ENCODE measurements around the gene APBA1. TPM values are rescaled to one million over a fixed set of nuclear protein-coding genes. Genes with fewer than 3 reads are reported as not detected.

The APBA1 gene
- total and polyA plus RNA-seq, 9 of the 15 experiments (the other 6 are each of a cell fraction or from before 2014, with no cell fraction given) = 0.01 to 0.02 TPM; not detected in 7

DNA sequence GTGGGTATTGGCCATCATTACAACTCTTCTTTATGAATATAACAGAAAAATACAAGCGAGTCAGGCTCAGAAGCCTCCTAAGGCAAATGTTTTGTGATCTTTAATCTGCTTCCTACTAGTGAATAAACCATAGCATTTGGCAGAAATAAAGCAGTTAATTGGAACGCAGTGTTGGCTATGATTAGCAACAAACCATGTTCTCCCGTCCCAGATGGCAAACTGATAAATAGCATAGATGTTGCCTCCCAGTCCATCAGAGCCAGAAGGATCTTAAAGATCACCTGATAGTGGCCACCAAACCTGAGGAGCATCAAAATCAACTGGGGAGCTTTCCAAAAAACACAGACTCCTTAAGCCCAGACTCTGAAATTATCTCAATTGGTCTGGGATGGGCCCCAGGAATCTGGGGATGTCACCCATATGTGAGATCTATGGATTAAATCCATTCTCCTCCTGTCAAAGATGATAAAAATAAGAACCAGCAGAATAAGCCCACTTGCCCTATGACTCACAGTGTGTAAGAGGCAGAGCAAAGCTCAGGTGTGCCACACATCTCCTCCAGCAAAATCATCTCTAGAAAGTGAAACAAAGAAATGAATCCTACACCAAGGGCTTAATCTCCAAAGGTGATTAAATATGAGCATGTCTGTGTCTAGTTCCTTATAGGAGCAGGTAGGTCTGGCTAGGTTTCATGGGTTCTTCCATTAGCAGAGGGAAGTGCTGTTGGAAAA, 50.3 kb downstream of the APBA1 start (continued):
- TF ChIP-seq, protein P1, sequence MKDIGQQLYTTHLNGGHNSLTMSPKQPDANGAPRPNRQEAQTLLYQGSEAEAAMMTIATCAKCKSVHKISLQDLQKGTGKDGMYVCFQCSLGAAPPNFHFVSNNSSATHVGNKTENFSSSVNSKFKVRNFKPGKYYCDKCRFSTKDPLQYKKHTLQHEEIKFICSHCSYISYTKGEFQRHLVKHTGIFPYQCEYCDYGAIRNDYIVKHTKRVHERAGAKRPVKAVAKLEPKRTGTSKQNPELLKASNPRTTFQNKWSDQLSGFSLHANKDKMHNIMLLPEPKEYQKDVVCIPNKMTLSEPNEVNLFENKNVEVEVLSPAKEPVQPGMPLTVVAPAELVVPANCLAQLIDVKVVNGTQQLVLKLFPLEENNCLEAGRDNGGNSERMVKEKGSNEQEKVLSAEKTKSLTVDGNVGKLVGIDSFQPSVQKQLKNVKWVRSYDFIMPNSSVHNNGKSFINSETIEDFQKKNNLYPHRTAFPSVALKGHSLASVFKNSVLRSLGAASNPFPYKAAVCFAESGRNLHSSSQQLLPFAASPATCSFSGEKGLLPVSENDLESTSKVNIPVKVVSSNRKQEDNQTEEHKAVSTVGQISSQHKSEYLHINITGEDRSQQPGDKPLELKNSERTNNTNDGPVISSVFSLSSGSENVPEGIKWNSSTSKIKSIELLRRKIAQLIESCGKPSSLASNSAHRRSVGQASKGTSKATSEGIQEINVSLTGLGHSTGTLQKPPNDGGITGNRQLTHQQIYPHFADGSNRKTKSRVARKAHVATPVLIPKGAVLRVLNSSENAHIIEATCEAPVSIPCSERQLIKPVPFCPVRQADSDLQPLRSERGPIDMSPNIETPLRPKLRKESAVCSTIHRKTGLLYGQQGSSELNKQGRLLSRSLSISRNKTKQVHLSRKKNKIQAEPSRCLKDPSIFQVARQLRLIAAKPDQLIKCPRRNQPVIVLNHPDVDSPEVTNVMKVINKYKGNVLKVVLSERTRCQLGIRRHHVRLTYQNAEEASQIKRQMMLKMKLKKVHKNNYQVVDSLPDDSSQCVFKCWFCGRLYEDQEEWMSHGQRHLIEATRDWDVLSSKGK (CRISPR knock-in tag; IDR thresholded peaks at IDR 0.05) = no peak
- no peak for TF ChIP-seq CHD4 (IDR thresholded peaks at IDR 0.05; ENCODE audit: insufficient read depth, insufficient replicate concordance, low read depth, low read length, poor library complexity, severe bottlenecking)

DNA sequence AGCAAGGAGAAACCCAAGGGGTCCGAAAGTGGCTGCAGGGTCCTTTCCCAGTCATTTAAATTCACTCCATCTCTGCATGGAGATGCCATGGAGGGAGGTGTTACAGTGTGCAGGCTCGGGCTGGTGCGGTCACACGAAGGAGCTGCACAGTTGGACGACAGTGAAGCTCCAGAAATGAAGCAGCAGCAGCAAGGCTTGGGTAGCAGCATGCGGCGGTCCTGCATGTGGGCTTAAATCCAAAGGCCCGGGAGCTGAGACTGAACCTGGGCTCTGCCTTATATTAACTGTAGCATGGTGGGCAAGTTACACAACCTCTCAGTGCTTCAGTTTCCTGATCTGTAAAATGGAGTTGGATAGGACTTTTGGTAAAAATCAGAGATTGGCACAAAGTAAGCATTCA, 51.4 kb downstream of the APBA1 start:
- Histone ChIP-seq H3K9me3 (replicated peaks; ENCODE audit: control insufficient read depth, insufficient read depth, low read depth, low read length) (no peaks in the 10 kb centered on the region), H4K20me1 (replicated peaks; ENCODE audit: control insufficient read depth, insufficient read depth, low read length) (no peaks in the 10 kb centered on the region), H3K79me2 (ENCODE audit: control insufficient read depth, insufficient read depth, low read length) (no peaks in the 10 kb centered on the region), H3K27ac (ENCODE audit: extremely low read depth, low read depth, low read length) (no peak overlapping the region), H3K4me3 (no peak overlapping the region), H3K9me1 (ENCODE audit: control insufficient read depth, insufficient read depth, low read length) (no peaks in the 10 kb centered on the region), H3K4me1 (replicated peaks in 1 of 2; ENCODE audit: control insufficient read depth in 2 of 2, insufficient read depth in 2 of 2, low read length in 2 of 2) (no peaks in the 10 kb centered on the region), H3K36me3 (ENCODE audit: control insufficient read depth, insufficient read depth, low read length) (no peaks in the 10 kb centered on the region), H3K4me2 (ENCODE audit: insufficient read depth, low read length) (no peak overlapping the region), H3K27me3 (ENCODE audit: control insufficient read depth in 2 of 2, insufficient read depth in 2 of 2, low read length in 2 of 2) (no peaks in the 10 kb centered on the region; a peak in 1 of 5 replicates), H2AFZ (ENCODE audit: low read depth, low read length) (no peak overlapping the region), H3K9ac (ENCODE audit: insufficient read depth in 1 of 2, low read depth in 2 of 2, low read length in 2 of 2) (no peak overlapping the region)
- TF ChIP-seq ZNF384 (IDR thresholded peaks at IDR 0.05; ENCODE audit: low read depth, low read length) = no peak
- no peak for TF ChIP-seq SNRNP70 (optimal IDR thresholded peaks at IDR 0.05; ENCODE audit: low read depth, low read length)
- no peak for TF ChIP-seq GATA2 (CRISPR knock-in tag; IDR thresholded peaks at IDR 0.05)
- TF ChIP-seq, protein P2, sequence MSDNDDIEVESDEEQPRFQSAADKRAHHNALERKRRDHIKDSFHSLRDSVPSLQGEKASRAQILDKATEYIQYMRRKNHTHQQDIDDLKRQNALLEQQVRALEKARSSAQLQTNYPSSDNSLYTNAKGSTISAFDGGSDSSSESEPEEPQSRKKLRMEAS (CRISPR knock-in tag; IDR thresholded peaks at IDR 0.05) = no peak
- TF ChIP-seq KDM1A (IDR thresholded peaks at IDR 0.05) = no peak
- no peak for TF ChIP-seq TAF7 (tag; IDR thresholded peaks at IDR 0.05)
- CTCF ChIA-PET (ENCODE audit: low intra/inter-chr PET ratio) = no interaction called here
- POLR2A ChIA-PET = interaction anchor here (0.6 kb wide), 1 partner anchor 435 kb away, joined by 3 read pairs; no protein-coding TSS in a partner anchor
- no TSS peak for BruUV-seq (replicated peaks)
- FAIRE-seq = no peak
- intact Hi-C loops (cut with micrococcal nuclease) = no loop called here
- ATAC-seq = no peak
- no peak for DNase-seq (ENCODE audit: extremely low read depth in 1 of 4, low spot score in 3 of 4)
- WGBS (ENCODE audit: insufficient coverage, low coverage, missing lambda C conversion rate) = 4% methylated on average over 8 of the region's 8 CpGs
- in situ Hi-C loops (cut with MboI) = no loop called here
